HCT116 (cell line): ENCODE measurements around the gene PDE6B.

Experiments used
- CTCF ChIP-seq, 3 experiments: fragments of 200-600 bp in 1 of 3; sonication (generic) in 1 of 3; IDR thresholded peaks in 2 of 3; conservative IDR thresholded peaks in 1 of 3; 2 replicates each; pipeline ENCODE4 v1.5.1; 2012 to 2017; ENCODE audit warnings: low read depth in 2 of 3, low read length in 2 of 3, antibody characterized with exemption in 1 of 3, borderline replicate concordance in 1 of 3, control low read depth in 1 of 3, mild to moderate bottlenecking in 1 of 3, mixed read lengths in 1 of 3, mixed run types in 1 of 3, moderate library complexity in 1 of 3; ENCODE audit not compliant: insufficient read depth in 1 of 3
- EGR1 ChIP-seq: IDR thresholded peaks from 2 replicates; pipeline ENCODE4 v1.6.1; 2012; ENCODE audit warnings: low read depth
- EZH2 ChIP-seq: fragments of 200-600 bp; sonication (generic); IDR thresholded peaks from 2 replicates; pipeline ENCODE4 v1.6.1; 2017; ENCODE audit warnings: antibody characterized with exemption, mixed run types
- EZH2phosphoT487 ChIP-seq: fragments of 200-600 bp; IDR thresholded peaks from 2 replicates; pipeline ENCODE4 v1.6.1; 2018; ENCODE audit warnings: antibody characterized with exemption, borderline replicate concordance
- POLR2A ChIP-seq: IDR thresholded peaks from 2 replicates; pipeline ENCODE4 v1.7.0; 2011; ENCODE audit warnings: borderline replicate concordance; ENCODE audit not compliant: insufficient read depth, insufficient read length; ENCODE audit errors: extremely low read depth
- SP1 ChIP-seq: IDR thresholded peaks from 2 replicates; pipeline ENCODE4 v1.6.1; 2012; ENCODE audit warnings: low read depth
- YY1 ChIP-seq: IDR thresholded peaks from 2 replicates; pipeline ENCODE4 v1.6.1; 2011; ENCODE audit warnings: low read length, low read depth, moderate library complexity, mild to moderate bottlenecking; ENCODE audit not compliant: insufficient replicate concordance; ENCODE audit errors: extremely low read depth
- TF ChIP-seq, protein P1 (sequence below): IDR thresholded peaks from 2 replicates; pipeline ENCODE4 v1.6.1; 2012; ENCODE audit warnings: low read depth

GRCh38 chr4:657834-658667 is 32.7 kb downstream of the PDE6B start:
- TF ChIP-seq CTCF (IDR thresholded peaks at IDR 0.05 in 2 of 3, conservative IDR thresholded peaks at IDR 0.05 in 1 of 3; ENCODE audit: borderline replicate concordance in 1 of 3, insufficient read depth in 1 of 3, low read depth in 2 of 3, low read length in 2 of 3) = no peak
- TF ChIP-seq EZH2phosphoT487 = no peak
- TF ChIP-seq YY1 = no peak
- TF ChIP-seq, protein P1, sequence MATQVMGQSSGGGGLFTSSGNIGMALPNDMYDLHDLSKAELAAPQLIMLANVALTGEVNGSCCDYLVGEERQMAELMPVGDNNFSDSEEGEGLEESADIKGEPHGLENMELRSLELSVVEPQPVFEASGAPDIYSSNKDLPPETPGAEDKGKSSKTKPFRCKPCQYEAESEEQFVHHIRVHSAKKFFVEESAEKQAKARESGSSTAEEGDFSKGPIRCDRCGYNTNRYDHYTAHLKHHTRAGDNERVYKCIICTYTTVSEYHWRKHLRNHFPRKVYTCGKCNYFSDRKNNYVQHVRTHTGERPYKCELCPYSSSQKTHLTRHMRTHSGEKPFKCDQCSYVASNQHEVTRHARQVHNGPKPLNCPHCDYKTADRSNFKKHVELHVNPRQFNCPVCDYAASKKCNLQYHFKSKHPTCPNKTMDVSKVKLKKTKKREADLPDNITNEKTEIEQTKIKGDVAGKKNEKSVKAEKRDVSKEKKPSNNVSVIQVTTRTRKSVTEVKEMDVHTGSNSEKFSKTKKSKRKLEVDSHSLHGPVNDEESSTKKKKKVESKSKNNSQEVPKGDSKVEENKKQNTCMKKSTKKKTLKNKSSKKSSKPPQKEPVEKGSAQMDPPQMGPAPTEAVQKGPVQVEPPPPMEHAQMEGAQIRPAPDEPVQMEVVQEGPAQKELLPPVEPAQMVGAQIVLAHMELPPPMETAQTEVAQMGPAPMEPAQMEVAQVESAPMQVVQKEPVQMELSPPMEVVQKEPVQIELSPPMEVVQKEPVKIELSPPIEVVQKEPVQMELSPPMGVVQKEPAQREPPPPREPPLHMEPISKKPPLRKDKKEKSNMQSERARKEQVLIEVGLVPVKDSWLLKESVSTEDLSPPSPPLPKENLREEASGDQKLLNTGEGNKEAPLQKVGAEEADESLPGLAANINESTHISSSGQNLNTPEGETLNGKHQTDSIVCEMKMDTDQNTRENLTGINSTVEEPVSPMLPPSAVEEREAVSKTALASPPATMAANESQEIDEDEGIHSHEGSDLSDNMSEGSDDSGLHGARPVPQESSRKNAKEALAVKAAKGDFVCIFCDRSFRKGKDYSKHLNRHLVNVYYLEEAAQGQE = no peak
- TF ChIP-seq SP1 = no peak
- no peak for TF ChIP-seq EGR1
- TF ChIP-seq POLR2A = no peak
- TF ChIP-seq EZH2 = no peak
